Measurements from ENCODE around the gene PSMD2. TPM values are rescaled to one million over a fixed set of nuclear protein-coding genes. Genes with fewer than 3 reads are reported as not detected.

Gene PSMD2
- total RNA-seq, 1 experiment from 2014 or later: 645 TPM

- intact Hi-C loops (cut with micrococcal nuclease; ENCODE audit: unreplicated experiment): no loop called here
- no peak overlapping the region for H3K4me3 ChIP-seq (ENCODE audit: low read depth, low read length, poor library complexity, severe bottlenecking)
- peaks cover 5% of the 10 kb centered on the region for H3K36me3 ChIP-seq (ENCODE audit: insufficient read depth, low read length, poor library complexity, severe bottlenecking)
- no peaks in the 10 kb centered on the region for H3K9me3 ChIP-seq (ENCODE audit: low read depth, low read length, poor library complexity, severe bottlenecking)
- no peak for TF ChIP-seq EZH2 (IDR thresholded peaks at IDR 0.05; ENCODE audit: borderline replicate concordance, low read depth, low read length, poor library complexity, severe bottlenecking)
- TF ChIP-seq CTCF (conservative IDR thresholded peaks at IDR 0.05; ENCODE audit: low read depth, low read length): no peak
- no TSS peak for BruUV-seq (replicated peaks)
- no peak overlapping the region for H3K27ac ChIP-seq (ENCODE audit: low read depth, low read length, poor library complexity, severe bottlenecking)
- H3K27me3 ChIP-seq (replicated peaks; ENCODE audit: insufficient read depth, low read depth, low read length, poor library complexity): no peaks in the 10 kb centered on the region
- no peak for DNase-seq (ENCODE audit: low spot score)
- CTCF ChIA-PET: no interaction called here
- POLR2A ChIA-PET (ENCODE audit: low non-redundant PET): no interaction called here
- H3K4me1 ChIP-seq (ENCODE audit: insufficient read depth, low read length, poor library complexity, severe bottlenecking): peaks cover 31% of the 10 kb centered on the region
Measured at GRCh38 chr3:184341925-184342324, 42.9 kb downstream of the PSMD2 start.

GRCh38 chr3:184343200-184343876, 44.3 kb downstream of the PSMD2 start:
- ChIA-PET CTCF (no interaction called here), POLR2A (ENCODE audit: low non-redundant PET) (no interaction called here)
- DNase-seq (ENCODE audit: low spot score): no peak
- Histone ChIP-seq H3K4me1 (ENCODE audit: insufficient read depth, low read length, poor library complexity, severe bottlenecking) (peaks cover 25% of the 10 kb centered on the region), H3K27me3 (replicated peaks; ENCODE audit: insufficient read depth, low read depth, low read length, poor library complexity) (no peaks in the 10 kb centered on the region), H3K27ac (ENCODE audit: low read depth, low read length, poor library complexity, severe bottlenecking) (no peak overlapping the region), H3K4me3 (ENCODE audit: low read depth, low read length, poor library complexity, severe bottlenecking) (no peak overlapping the region), H3K9me3 (ENCODE audit: low read depth, low read length, poor library complexity, severe bottlenecking) (no peaks in the 10 kb centered on the region), H3K36me3 (ENCODE audit: insufficient read depth, low read length, poor library complexity, severe bottlenecking) (peaks cover 5% of the 10 kb centered on the region)
- TF ChIP-seq CTCF (conservative IDR thresholded peaks at IDR 0.05; ENCODE audit: low read depth, low read length) (no peak), EZH2 (IDR thresholded peaks at IDR 0.05; ENCODE audit: borderline replicate concordance, low read depth, low read length, poor library complexity, severe bottlenecking) (no peak)
- no TSS peak for BruUV-seq (replicated peaks)
- intact Hi-C loops (cut with micrococcal nuclease; ENCODE audit: unreplicated experiment): no loop called here

- H3K27ac ChIP-seq (ENCODE audit: low read depth, low read length, poor library complexity, severe bottlenecking): no peak overlapping the region
- POLR2A ChIA-PET (ENCODE audit: low non-redundant PET): interaction anchor here (0.6 kb wide), 1 partner anchor 73 kb away, joined by 12 read pairs; no protein-coding TSS in a partner anchor
Measured at GRCh38 chr3:184344579-184345316, 45.7 kb downstream of the PSMD2 start.

More at GRCh38 chr3:184344579-184345316, 45.7 kb downstream of the PSMD2 start:
- BruUV-seq (replicated peaks): no TSS peak
- H3K4me3 ChIP-seq (ENCODE audit: low read depth, low read length, poor library complexity, severe bottlenecking): no peak overlapping the region
- intact Hi-C loops (cut with micrococcal nuclease; ENCODE audit: unreplicated experiment): no loop called here
- H3K27me3 ChIP-seq (replicated peaks; ENCODE audit: insufficient read depth, low read depth, low read length, poor library complexity): no peaks in the 10 kb centered on the region
- TF ChIP-seq CTCF (conservative IDR thresholded peaks at IDR 0.05; ENCODE audit: low read depth, low read length) (no peak), EZH2 (IDR thresholded peaks at IDR 0.05; ENCODE audit: borderline replicate concordance, low read depth, low read length, poor library complexity, severe bottlenecking) (no peak)
- H3K9me3 ChIP-seq (ENCODE audit: low read depth, low read length, poor library complexity, severe bottlenecking): no peaks in the 10 kb centered on the region
- H3K36me3 ChIP-seq (ENCODE audit: insufficient read depth, low read length, poor library complexity, severe bottlenecking): peaks cover 5% of the 10 kb centered on the region
- H3K4me1 ChIP-seq (ENCODE audit: insufficient read depth, low read length, poor library complexity, severe bottlenecking): peaks cover 26% of the 10 kb centered on the region
- no peak for DNase-seq (ENCODE audit: low spot score)
- CTCF ChIA-PET: interaction anchor here (0.5 kb wide), 1 partner anchor 15 kb away, joined by 3 read pairs; no protein-coding TSS in a partner anchor
